GM12875 (cell line): ENCODE measurements around the gene CBR1.
"Not testable (repeated sequence)": the region's sequence is repeated elsewhere in the genome, so short reads cannot be mapped to it uniquely, and the experiment has no call there.

ENCODE experiments used
- H3K4me3 ChIP-seq: one replicate; pipeline ENCODE4 v1.5.1; 2011; ENCODE audit warnings: low read depth, low read length, control low read depth
- TF ChIP-seq, protein P1 (sequence below): IDR thresholded peaks from 2 replicates; pipeline ENCODE4 v1.5.1; 2011; ENCODE audit warnings: low read depth, mild to moderate bottlenecking, control low read depth, inconsistent platforms, low read length, moderate library complexity, borderline replicate concordance; ENCODE audit not compliant: insufficient read depth

The CBR1 gene

GRCh38 chr21:36093512-36093911, 23.7 kb downstream of the CBR1 start:
- TF ChIP-seq, protein P1, sequence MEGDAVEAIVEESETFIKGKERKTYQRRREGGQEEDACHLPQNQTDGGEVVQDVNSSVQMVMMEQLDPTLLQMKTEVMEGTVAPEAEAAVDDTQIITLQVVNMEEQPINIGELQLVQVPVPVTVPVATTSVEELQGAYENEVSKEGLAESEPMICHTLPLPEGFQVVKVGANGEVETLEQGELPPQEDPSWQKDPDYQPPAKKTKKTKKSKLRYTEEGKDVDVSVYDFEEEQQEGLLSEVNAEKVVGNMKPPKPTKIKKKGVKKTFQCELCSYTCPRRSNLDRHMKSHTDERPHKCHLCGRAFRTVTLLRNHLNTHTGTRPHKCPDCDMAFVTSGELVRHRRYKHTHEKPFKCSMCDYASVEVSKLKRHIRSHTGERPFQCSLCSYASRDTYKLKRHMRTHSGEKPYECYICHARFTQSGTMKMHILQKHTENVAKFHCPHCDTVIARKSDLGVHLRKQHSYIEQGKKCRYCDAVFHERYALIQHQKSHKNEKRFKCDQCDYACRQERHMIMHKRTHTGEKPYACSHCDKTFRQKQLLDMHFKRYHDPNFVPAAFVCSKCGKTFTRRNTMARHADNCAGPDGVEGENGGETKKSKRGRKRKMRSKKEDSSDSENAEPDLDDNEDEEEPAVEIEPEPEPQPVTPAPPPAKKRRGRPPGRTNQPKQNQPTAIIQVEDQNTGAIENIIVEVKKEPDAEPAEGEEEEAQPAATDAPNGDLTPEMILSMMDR: no peak

GRCh38 chr21:36096398-36097290, 26.8 kb downstream of the CBR1 start:
- H3K4me3 ChIP-seq: no peak overlapping the region
- TF ChIP-seq, protein P1: no peak

More at GRCh38 chr21:36093512-36093911, 23.7 kb downstream of the CBR1 start:
- H3K4me3 ChIP-seq: no peak overlapping the region

DNA sequence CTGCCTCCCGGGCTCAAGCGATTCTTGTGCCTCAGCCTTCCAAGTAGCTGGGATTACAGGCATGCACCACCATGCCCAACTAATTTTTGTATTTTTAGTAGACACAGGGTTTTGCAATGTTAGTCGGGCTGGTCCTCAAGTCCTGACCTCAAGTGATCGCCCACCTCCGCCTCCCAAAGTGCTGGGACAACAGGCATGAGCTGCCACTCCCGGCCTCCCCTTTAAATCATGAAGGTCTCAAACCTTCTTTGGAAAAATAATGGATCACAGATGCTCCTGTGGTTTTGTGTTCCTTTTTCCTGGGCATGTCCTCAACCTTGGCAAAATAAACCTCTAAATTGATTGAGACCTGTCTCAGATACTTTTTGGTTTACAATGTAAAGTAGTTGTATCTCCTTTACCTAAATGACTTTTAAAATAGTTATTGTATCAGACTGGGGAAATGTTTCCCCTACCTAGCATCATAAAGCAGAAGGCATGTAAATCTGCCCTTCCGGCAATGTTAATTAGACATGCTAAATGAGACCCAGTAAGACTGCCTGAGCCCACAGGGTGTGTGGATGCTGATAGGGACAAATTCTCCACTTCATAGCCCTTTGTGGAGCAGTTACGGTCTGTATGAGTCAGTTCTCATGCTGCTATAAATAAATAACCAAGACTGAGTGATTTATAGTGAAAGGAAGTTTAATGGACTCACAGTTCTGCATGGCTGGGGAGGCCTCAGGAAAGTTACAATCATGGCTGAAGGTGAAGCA, 27.8 kb downstream of the CBR1 start:
- H3K4me3 ChIP-seq: no peak overlapping the region
- TF ChIP-seq, protein P1: no peak

GRCh38 chr21:36098182-36098532, 28.3 kb downstream of the CBR1 start:
- TF ChIP-seq, protein P1: no peak

DNA sequence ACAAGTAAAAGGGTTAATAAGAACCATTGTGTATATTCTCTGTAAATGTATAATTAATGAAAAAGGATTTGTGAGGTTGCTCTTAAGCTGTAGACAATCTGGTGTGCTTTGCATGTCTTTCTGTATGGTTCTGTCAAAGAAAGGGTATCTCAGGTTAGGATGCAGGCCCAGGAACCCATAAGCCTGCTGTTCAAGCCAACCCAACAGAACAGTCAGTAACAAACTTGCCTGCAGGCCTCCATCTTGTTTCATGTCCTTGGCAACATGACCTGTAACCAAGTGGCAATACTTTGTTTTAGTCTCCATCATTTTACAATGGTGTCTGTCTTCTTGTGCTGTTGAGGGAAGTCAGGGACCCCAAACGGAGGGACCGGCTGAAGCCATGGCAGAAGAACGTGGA, 29.2 kb downstream of the CBR1 start:
- TF ChIP-seq, protein P1: no peak
- H3K4me3 ChIP-seq: no peak overlapping the region

More at GRCh38 chr21:36098182-36098532, 28.3 kb downstream of the CBR1 start:
- H3K4me3 ChIP-seq: no peak overlapping the region

GRCh38 chr21:36099695-36100211, 29.9 kb downstream of the CBR1 start:
- not testable (repeated sequence) for H3K4me3 ChIP-seq

- H3K4me3 ChIP-seq: no peak overlapping the region
- TF ChIP-seq, protein P1: no peak
Observed at GRCh38 chr21:36100971-36101641, 31.3 kb downstream of the CBR1 start.
